H54 (cell line): ENCODE measurements around the gene LGSN.
"Not testable (repeated sequence)": the region's sequence is repeated elsewhere in the genome, so short reads cannot be mapped to it uniquely, and the experiment has no call there.

Experiments used
- DNase-seq: peaks from one replicate; pipeline ENCODE4 v3.0.0; 2011; ENCODE audit warnings: low spot score, mixed read lengths; ENCODE audit not compliant: insufficient read length
- FAIRE-seq: peaks from 3 replicates; lab custom pipeline; 2011; peaks lifted over from hg19 to GRCh38; lab: Jason Lieb, UNC
- POLR2A ChIP-seq: IDR thresholded peaks from 2 replicates; pipeline ENCODE4 v1.6.1; 2011; ENCODE audit warnings: low read depth, mild to moderate bottlenecking, low read length

Gene LGSN, protein sequence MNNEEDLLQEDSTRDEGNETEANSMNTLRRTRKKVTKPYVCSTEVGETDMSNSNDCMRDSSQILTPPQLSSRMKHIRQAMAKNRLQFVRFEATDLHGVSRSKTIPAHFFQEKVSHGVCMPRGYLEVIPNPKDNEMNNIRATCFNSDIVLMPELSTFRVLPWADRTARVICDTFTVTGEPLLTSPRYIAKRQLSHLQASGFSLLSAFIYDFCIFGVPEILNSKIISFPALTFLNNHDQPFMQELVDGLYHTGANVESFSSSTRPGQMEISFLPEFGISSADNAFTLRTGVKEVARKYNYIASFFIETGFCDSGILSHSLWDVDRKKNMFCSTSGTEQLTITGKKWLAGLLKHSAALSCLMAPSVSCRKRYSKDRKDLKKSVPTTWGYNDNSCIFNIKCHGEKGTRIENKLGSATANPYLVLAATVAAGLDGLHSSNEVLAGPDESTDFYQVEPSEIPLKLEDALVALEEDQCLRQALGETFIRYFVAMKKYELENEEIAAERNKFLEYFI

DNA sequence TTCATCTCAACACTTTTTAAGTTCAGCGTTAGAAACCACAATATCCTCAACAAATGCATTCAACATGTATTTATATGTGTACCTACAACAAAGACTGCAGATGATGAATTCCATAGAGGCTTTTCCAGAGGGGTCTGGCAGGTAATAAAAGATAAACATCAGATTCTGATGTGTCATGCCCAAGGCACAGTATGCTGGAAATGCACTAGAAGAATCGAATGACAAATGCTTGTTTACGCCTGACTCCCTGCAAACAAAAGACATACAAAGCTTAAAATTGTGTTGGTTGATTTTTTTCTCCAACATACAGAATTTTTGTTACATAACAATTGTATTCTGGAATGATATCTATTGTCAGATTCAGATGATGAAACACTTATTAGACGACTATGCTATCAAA is at the start of gene LGSN:
TSS of gene LGSN (minus strand) at position 45 of the 400 bp plus-strand sequence. CDS start at position 5, 40 bp downstream.
- FAIRE-seq (no peak), DNase-seq (no peak)
- no peak for TF ChIP-seq POLR2A

DNA sequence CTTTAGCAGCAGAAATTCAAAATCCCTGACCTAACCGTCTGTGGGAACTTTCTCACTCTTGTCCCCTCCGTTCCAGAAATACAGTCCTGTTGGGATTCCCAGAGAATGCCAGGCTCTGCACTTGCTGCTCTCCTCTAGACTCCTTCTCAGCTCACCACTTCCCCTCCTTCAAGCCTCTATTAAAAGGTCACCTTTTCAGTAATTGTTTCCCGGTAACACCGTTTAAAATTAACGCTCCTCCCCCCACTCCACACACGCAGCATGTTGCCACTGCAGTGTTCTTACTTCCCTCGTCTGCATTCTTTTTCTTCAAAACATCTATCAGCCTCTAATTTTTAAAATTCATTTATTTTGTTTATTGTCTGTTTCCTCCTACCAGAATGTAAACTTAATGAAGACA is 48.6 kb upstream of the LGSN start:
- TF ChIP-seq POLR2A = no peak
- no peak for FAIRE-seq
- DNase-seq = no peak

DNA sequence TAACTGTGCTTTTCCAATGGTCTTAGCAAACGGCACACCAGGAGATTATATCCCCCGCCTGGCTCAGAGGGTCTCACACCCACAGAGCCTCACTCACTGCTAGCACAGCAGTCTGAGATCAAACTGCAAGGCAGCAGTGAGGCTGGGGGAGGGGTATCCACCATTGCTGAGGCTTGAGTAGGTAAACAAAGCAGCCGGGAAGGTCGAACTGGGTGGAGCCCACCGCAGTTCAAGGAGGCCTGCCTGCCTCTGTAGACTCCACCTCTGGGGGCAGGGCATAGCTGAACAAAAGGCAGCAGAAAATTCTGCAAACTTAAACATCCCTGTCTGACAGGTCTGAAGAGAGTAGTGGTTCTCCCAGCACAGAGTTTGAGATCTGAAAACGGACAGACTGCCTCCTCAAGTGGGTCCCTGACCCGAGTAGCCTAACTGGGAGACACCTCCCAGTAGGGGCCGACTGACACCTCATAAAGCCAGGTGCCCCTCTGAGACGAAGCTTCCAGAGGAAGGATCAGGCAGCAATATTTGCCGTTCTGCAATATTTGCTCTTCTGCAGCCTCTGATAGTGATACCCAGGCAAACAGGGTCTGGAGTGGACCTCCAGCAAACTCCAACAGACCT is 42.8 kb upstream of the LGSN start:
- not testable (repeated sequence) for FAIRE-seq, DNase-seq

DNA sequence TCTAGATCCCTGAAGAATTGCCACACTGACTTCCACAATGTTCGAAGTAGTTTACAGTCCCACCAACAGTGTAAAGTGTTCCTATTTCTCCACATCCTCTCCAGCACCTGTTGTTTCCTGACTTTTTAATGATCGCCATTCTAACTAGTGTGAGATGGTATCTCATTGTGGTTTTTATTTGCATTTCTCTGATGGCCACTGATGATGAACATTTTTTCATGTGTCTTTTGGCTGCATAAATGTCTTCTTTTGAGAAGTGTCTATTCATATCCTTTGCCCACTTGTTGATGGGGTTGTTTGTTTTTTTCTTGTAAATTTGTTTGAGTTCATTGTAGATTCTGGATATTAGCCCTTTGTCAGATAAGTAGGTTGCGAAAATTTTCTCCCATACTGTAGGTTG is 37.6 kb upstream of the LGSN start:
- DNase-seq, FAIRE-seq: not testable (repeated sequence)

DNA sequence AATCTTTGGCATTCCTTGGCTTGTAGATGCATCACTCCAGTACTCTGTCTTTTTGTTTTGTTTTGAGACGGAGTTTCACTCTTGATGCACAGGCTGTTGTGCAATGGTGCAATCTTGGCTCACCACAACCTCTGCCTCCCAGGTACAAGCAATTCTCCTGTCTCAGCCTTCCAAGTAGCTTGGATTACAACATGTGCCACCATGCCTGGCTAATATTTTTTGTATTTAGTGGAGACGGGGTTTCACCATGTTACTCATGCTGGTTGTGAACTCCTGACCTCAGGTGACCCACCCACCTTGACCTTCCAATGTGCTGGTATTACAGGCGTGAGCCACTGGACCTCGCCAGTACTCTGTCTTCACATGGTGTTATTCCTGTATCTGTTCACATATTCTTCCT is 35.8 kb upstream of the LGSN start:
- no peak for TF ChIP-seq POLR2A
- FAIRE-seq (no peak), DNase-seq (no peak)

DNA sequence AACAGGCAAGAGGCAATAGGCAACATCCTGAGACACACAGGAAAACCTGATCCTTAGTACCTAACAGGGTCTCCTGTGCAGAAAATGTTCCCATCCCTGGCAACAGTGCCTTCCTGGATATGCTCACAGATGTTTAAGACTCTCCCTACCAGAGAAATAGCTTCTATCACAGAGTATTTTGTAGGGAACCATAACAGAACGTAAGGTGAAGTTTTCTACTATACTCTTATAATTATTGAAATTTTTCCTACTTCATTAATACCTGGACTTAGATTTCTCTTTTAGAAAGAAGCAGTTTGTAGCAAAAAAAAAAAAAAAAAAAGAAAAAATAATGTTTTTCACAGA is 33.5 kb upstream of the LGSN start:
- FAIRE-seq = no peak
- DNase-seq = no peak
- no peak for TF ChIP-seq POLR2A

DNA sequence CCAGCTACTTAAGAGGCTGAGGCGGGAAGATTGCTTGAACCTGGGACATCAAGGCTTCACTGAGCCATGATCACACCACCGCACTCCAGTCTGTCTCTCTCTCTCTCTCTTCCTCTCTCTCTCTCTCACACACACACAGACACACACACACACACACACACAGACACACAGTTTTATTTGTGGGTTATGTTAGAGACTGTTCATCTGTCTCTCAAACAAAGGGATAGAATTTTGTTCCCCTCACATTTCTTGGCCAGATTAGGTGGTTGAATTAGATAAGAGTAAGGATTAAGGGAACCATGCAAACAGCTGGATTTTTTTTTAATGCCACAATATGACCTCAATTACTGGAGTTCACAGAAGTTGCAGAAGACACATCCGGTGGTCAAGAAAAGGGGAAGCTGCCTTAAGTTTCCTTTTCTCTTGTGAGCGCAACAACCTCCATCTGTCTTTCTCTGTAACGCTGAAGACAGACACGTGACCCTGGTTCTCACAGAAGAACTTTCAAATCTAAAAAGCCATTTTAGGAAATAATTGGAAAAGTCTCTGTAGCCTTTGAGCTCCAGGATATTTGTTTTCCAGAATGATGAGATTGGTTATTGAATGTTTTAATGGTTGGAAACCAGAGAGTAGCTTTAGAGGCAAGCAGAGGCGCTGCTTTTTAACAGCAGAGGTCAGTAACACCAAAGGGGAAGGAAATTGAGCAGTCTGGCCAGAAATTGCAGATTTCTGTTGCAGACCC is 32.9 kb upstream of the LGSN start:
- DNase-seq (no peak), FAIRE-seq (no peak)
- TF ChIP-seq POLR2A = no peak

DNA sequence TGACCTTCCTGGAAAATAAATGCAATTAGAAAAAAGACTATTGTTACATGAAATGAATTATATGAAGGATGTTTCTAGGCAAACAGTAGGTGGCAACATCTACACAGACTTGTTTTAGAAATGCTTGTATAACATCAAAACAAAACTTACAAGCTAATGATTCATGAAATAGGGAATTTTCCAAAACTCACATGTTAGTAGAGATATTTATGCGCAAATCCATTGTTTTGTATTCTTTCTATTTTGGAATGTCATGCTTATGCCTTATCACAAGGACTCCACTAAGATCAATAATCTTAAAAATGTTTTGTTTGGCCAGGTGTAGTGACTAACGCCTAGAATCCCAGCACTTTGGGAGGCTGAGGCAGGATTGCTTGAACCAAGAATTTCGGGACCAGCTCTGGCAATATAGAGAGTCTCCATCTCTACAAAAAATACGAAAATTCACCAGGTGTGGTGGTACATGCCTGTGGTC is 32.3 kb upstream of the LGSN start:
- no peak for DNase-seq
- FAIRE-seq = no peak
- TF ChIP-seq POLR2A = no peak

DNA sequence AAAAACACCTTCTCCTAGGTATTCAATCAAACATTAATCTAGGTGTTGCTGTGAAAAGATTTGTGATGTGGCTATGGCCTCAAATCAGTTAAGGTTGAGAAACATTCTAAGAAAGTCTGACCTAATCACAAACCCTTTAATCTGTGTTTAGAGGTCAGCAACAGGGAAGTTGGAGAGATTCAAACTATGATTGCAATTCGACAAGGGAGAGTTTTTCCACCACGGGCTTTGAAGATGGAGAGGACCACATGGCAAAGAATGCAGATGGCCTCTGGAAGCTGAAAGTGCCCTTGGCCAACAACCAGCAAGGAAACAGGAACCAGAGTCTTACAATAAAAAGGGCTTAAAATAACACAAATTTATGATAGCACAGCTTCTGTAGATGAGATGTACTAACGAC is 29.6 kb upstream of the LGSN start:
- FAIRE-seq = no peak
- TF ChIP-seq POLR2A = no peak
- no peak for DNase-seq

DNA sequence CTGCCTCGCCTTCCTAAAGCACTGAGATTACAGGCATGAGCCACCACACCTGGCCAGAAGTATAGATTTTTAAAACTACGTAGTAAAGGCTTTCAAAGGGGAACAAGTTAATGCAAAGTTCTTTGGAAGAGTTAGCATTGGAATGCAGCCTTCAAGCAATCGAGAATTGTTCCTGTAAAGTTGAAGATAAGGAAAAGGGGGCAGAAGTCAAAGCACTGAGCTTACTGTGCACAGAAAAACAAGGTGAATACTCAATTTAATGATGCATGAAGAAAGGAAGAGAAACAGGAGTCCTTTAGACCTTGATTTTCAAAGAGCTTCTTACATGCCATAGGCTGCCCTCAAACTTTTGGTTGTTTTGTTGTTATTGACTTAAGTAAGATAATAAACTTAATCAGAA is 29.1 kb upstream of the LGSN start:
- DNase-seq (no peak), FAIRE-seq (no peak)
- no peak for TF ChIP-seq POLR2A

DNA sequence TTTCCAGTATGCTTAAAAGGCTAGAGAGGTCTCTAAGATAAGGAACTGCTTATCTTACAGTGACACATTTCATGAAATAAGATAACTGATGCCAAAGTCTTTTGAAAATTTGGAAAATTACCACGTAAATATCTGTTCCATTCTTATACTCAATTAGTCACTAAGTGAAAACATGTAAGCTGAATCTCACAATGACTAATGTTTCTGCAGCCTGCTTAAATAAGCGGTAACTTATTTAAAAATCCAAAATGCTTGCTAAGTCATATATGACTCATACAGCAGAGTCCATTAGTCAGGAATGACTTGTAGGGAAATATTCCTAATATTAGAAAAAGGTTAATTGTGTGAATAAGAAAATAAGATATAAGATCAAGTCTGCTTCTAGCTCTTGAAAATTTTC is 27.8 kb upstream of the LGSN start:
- no peak for FAIRE-seq
- no peak for TF ChIP-seq POLR2A
- no peak for DNase-seq

DNA sequence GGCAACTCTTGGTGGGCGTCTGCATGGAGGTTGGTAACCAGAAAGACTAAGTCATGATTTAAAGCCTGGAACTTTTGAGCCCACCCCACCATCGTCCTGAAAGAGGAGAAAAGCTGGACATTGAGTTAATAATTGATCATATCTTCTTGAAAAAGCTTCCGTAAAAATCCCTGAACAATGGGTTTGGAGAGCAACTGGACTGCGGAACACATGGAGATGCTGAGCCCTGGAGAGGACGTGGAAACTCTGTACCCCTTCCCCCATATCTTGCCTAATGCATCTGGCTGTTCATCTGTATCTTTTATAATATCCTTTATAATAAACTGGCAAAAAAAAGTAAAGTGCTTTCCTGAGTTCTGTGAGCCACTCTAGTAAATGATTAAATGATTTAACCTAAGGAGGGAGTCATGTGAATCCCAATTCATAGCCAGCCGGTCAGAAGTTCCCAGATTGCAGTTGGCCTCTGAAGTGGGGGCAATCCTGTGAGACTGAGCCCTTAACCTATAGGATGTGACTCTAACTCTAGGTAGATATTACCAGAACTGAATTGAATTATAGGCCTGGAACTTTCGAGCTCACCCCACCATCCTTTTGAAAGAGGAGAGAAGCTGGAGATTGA is 26.5 kb upstream of the LGSN start:
- no peak for FAIRE-seq
- TF ChIP-seq POLR2A = no peak
- no peak for DNase-seq

DNA sequence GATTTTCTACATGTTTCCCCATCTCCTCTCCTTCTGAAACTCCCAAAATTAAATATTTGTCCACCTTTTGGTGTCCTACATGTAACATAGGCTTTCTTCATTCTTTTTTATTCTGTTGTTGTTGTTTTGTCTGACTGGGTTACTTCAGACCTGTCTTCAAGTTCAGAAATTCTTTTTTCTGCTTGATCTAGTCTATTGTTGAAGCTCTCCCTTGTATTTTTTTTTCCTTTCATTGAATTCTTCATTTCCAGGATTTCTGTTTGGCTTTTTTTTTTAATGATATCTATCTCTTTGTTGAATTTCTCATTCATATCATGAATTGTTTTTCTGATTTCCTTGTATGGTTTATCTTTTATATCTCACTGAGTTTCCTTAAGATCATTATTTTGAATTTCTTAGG is 20.6 kb upstream of the LGSN start:
- no peak for TF ChIP-seq POLR2A
- DNase-seq = no peak
- FAIRE-seq = no peak

DNA sequence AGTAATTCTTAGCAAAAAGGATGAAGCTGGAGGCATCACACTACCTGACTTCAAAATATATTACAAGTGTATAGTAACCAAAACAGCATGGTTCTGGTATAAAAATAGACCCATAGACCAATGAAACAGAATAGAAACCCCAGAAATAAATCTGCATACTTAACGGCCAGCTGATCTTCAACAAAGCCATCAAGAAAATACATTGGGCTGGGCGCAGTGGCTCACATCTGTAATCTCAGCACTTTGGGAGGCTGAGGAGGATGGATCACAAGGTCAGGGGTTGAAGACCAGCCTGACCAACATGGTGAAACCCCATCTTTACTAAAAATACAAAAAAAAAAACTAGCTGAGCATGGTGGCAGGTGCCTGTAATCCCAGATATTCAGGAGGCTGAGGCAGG is 14.9 kb upstream of the LGSN start:
- FAIRE-seq = not testable (repeated sequence)

DNA sequence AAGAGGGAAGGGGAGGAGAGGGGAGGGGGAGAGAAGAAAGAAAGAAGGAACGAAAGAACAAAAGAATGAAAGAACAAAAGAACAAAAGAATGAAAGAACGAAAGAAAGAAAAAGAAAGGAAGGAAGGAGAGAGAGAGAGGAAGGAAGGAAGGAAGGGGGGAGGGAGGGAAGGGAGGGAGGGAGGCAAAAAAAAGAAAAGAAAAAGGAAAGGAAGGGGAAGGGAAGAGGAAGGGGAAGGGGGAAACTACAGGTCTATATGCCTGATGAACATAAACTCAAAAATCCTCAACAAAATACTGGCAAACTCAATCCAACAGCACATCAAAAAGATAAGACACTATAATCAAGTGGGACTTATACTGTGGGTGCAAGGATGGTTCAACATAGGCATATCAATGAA is 13.7 kb upstream of the LGSN start:
- FAIRE-seq = no peak

More for the DNA sequence above, 14.9 kb upstream of the LGSN start:
- not testable (repeated sequence) for DNase-seq

DNA sequence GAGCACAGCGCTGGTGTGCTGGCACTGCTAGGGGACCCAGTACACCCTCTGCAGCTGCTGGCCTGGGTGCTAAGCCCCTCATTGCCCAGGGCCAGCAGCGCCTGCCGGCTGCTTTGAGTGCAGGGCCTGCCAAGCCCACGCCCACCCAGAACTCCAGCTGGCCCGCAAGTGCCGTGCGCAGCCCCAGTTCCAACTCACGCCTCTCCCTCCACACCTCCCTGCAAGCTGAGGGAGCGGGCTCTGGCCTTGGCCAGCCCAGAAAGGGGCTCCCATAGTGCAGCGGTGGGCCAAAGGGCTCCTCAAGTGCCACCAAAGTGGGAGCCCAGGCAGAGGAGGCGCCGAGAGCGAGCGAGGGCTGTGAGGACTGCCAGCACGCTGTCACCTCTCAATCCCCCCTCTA is 6.8 kb upstream of the LGSN start:
- not testable (repeated sequence) for DNase-seq, FAIRE-seq

More for the DNA sequence above, 13.7 kb upstream of the LGSN start:
- no peak for DNase-seq
- TF ChIP-seq POLR2A = no peak
